GM23338 (cell line): ENCODE data around the gene TESMIN. TPM values are rescaled to one million over a fixed set of nuclear protein-coding genes. Genes with fewer than 3 reads are reported as not detected.

ENCODE experiments used
- ATAC-seq: fragments of 200-7000 bp; cut with Tn5 transposase; 3 replicates; pipeline ENCODE4 v1.9.1; 2020
- DNase-seq: peaks from one replicate; pipeline ENCODE4 v3.0.0-alpha.2; 2015; ENCODE audit warnings: low spot score
- H2AFZ ChIP-seq: fragments of 200-600 bp; sonication (generic); 2 replicates; pipeline ENCODE4 v1.8.0; 2016; ENCODE audit warnings: antibody characterized with exemption, mild to moderate bottlenecking, moderate library complexity
- H3F3A ChIP-seq: fragments of 200-600 bp; sonication (generic); replicated peaks from 2 replicates; pipeline ENCODE4 v1.8.0; 2017; ENCODE audit warnings: antibody characterized with exemption, mixed run types, low read depth
- H3K27ac ChIP-seq: fragments of 200-600 bp; sonication (generic); 2 replicates; pipeline ENCODE4 v1.6.1; 2016; ENCODE audit warnings: low read depth
- H3K27me3 ChIP-seq: fragments of 200-600 bp; sonication (generic); 2 replicates; pipeline ENCODE4 v1.8.0; 2016; ENCODE audit warnings: mild to moderate bottlenecking, mixed run types, moderate library complexity; ENCODE audit not compliant: insufficient read depth
- H3K36me3 ChIP-seq: fragments of 200-600 bp; sonication (generic); 2 replicates; pipeline ENCODE4 v1.8.0; 2016; ENCODE audit warnings: mild to moderate bottlenecking; ENCODE audit not compliant: insufficient read depth
- H3K4me1 ChIP-seq: fragments of 200-600 bp; sonication (generic); 2 replicates; pipeline ENCODE4 v1.8.0; 2016; ENCODE audit warnings: mild to moderate bottlenecking, moderate library complexity; ENCODE audit not compliant: insufficient read depth
- H3K4me2 ChIP-seq: fragments of 200-600 bp; sonication (generic); 2 replicates; pipeline ENCODE4 v1.7.1; 2017; ENCODE audit warnings: mixed run types
- H3K4me3 ChIP-seq: fragments of 200-600 bp; sonication (generic); 2 replicates; pipeline ENCODE4 v1.6.1; 2016; ENCODE audit warnings: mixed run types
- H3K79me2 ChIP-seq: fragments of 200-600 bp; sonication (generic); replicated peaks from 2 replicates; pipeline ENCODE4 v1.8.0; 2017; ENCODE audit warnings: mild to moderate bottlenecking; ENCODE audit not compliant: insufficient read depth
- H3K9me2 ChIP-seq: fragments of 200-600 bp; sonication (generic); 2 replicates; pipeline ENCODE4 v1.8.0; 2017; ENCODE audit not compliant: insufficient read depth
- H4K20me1 ChIP-seq: fragments of 200-600 bp; sonication (generic); replicated peaks from 2 replicates; pipeline ENCODE4 v1.8.0; 2017; ENCODE audit warnings: mild to moderate bottlenecking; ENCODE audit not compliant: insufficient read depth
- H3K27ac Mint-ChIP-seq: 2 replicates; pipeline ENCODE4 v1.8.0; 2020; ENCODE audit warnings: inconsistent platforms, mild to moderate bottlenecking, moderate library complexity, mixed read lengths
- H3K27me3 Mint-ChIP-seq: 3 replicates; pipeline ENCODE4 v1.8.0; 2022; ENCODE audit warnings: low read depth, mild to moderate bottlenecking, moderate library complexity, mixed read lengths, inconsistent platforms; ENCODE audit not compliant: insufficient read depth, poor library complexity
- H3K36me3 Mint-ChIP-seq: 3 replicates; pipeline ENCODE4 v1.8.0; 2021; ENCODE audit warnings: low read depth, mild to moderate bottlenecking, inconsistent platforms, moderate library complexity, mixed read lengths
- H3K4me1 Mint-ChIP-seq: 3 replicates; pipeline ENCODE4 v1.8.0; 2020; ENCODE audit warnings: mild to moderate bottlenecking, inconsistent platforms, mixed read lengths
- H3K4me3 Mint-ChIP-seq: 3 replicates; pipeline ENCODE4 v1.8.0; 2021; ENCODE audit warnings: moderate library complexity, mild to moderate bottlenecking, inconsistent platforms, mixed read lengths
- H3K9me3 Mint-ChIP-seq: 3 replicates; pipeline ENCODE4 v1.8.0; 2020; ENCODE audit warnings: moderate library complexity, mild to moderate bottlenecking, inconsistent platforms, mixed read lengths
- CTCF ChIP-seq, 2 experiments: fragments of 200-600 bp in 1 of 2; sonication (generic) in 1 of 2; conservative IDR thresholded peaks; 2 replicates each; pipeline versions ENCODE4 v1.5.1 to v1.6.1; 2016 to 2017; ENCODE audit warnings: antibody characterized with exemption in 2 of 2, low read depth in 2 of 2, mild to moderate bottlenecking in 2 of 2, moderate library complexity in 1 of 2
- EZH2 ChIP-seq: fragments of 200-600 bp; sonication (generic); IDR thresholded peaks from one replicate; pipeline ENCODE4 v1.8.0; 2017; ENCODE audit warnings: antibody characterized with exemption, mild to moderate bottlenecking, low read depth; ENCODE audit not compliant: unreplicated experiment
- EZH2phosphoT487 ChIP-seq: fragments of 200-600 bp; sonication (generic); IDR thresholded peaks from one replicate; pipeline ENCODE4 v1.8.1; 2018; ENCODE audit warnings: antibody characterized with exemption; ENCODE audit not compliant: unreplicated experiment
- JUNB ChIP-seq: IDR thresholded peaks from one replicate; pipeline ENCODE4 v1.6.1; 2016; ENCODE audit warnings: antibody characterized with exemption; ENCODE audit not compliant: unreplicated experiment
- POLR2AphosphoS5 ChIP-seq: IDR thresholded peaks from 2 replicates; pipeline ENCODE4 v1.6.1; 2016; ENCODE audit warnings: antibody characterized with exemption, low read depth
- REST ChIP-seq: IDR thresholded peaks from one replicate; pipeline ENCODE4 v1.6.1; 2018; ENCODE audit warnings: antibody characterized with exemption; ENCODE audit not compliant: unreplicated experiment
- ZNF114 ChIP-seq: fragments of 250-450 bp; sonication (Bioruptor Pico); IDR thresholded peaks from 2 replicates; pipeline ENCODE4 v1.5.0; 2020; ENCODE audit warnings: mild to moderate bottlenecking, moderate library complexity
- ZNF331 ChIP-seq: fragments of 250-450 bp; sonication (Bioruptor Pico); IDR thresholded peaks from 2 replicates; pipeline ENCODE4 v1.5.0; 2020; ENCODE audit warnings: low read depth, mild to moderate bottlenecking, moderate library complexity
- ZNF462 ChIP-seq: fragments of 250-450 bp; sonication (Bioruptor Pico); IDR thresholded peaks from 2 replicates; pipeline ENCODE4 v1.5.0; 2020; ENCODE audit warnings: mild to moderate bottlenecking, moderate library complexity
- polyA plus RNA-seq: library from polyadenylated mRNA; unstranded; fragments of >200 nt; fragmentation: Nextera tagmentation; extraction: Ambion mirVana; gene quantifications from 2 replicates; pipeline ENCODE4 v1.2.1, GENCODE V29; 2016
- total RNA-seq: library from RNA; depleted of rRNA; stranded (reverse); fragments of >200 nt; shearing (Covaris generic); gene quantifications from 2 replicates; pipeline ENCODE4 v1.2.3, GENCODE V29; 2014

TESMIN gene
- total and polyA plus RNA-seq, 2 experiments from 2014 or later: 54.5 to 64.6 TPM

GRCh38 chr11:68778205-68778604, 26.9 kb upstream of the TESMIN start:
- TF ChIP-seq EZH2phosphoT487 (no peak), CTCF (conservative IDR thresholded peaks at IDR 0.05; ENCODE audit: low read depth in 2 of 2) (no peak), ZNF114 (CRISPR knock-in tag) (no peak), ZNF331 (no peak)
- no peak overlapping the region for H3K4me3 Mint-ChIP-seq
- peaks cover 5% of the 10 kb centered on the region for H3K27me3 Mint-ChIP-seq
- Histone ChIP-seq H3K4me3 (no peak overlapping the region), H3K27ac (no peak overlapping the region), H3K9me2 (no peaks in the 10 kb centered on the region), H3F3A (no peaks in the 10 kb centered on the region), H3K4me2 (no peak overlapping the region), H4K20me1 (no peaks in the 10 kb centered on the region), H3K4me1 (no peaks in the 10 kb centered on the region), H2AFZ (no peak overlapping the region), H3K36me3 (no peaks in the 10 kb centered on the region; the same call in 1 of the 2 replicates), H3K27me3 (no peaks in the 10 kb centered on the region), H3K79me2 (no peaks in the 10 kb centered on the region)
- H3K9me3 Mint-ChIP-seq: no peaks in the 10 kb centered on the region; the same call in 2 of the 3 replicates
- peaks cover 10% of the 10 kb centered on the region; the same call in 1 of the 3 replicates for H3K36me3 Mint-ChIP-seq
- ATAC-seq (no peak), DNase-seq (no peak)
- peaks cover 8% of the 10 kb centered on the region; the same call in 2 of the 3 replicates for H3K4me1 Mint-ChIP-seq
- no peak overlapping the region for H3K27ac Mint-ChIP-seq

- Histone ChIP-seq H2AFZ (no peak overlapping the region), H3K27me3 (no peaks in the 10 kb centered on the region), H4K20me1 (no peaks in the 10 kb centered on the region), H3K4me3 (no peak overlapping the region), H3K9me2 (no peaks in the 10 kb centered on the region), H3K36me3 (no peaks in the 10 kb centered on the region; the same call in 1 of the 2 replicates), H3F3A (no peaks in the 10 kb centered on the region), H3K4me1 (no peaks in the 10 kb centered on the region), H3K79me2 (no peaks in the 10 kb centered on the region), H3K4me2 (no peak overlapping the region), H3K27ac (no peak overlapping the region)
- no peak overlapping the region for H3K4me3 Mint-ChIP-seq
- no peak for ATAC-seq
- H3K4me1 Mint-ChIP-seq: peaks cover 8% of the 10 kb centered on the region; the same call in 2 of the 3 replicates
- H3K27ac Mint-ChIP-seq: no peak overlapping the region
- H3K27me3 Mint-ChIP-seq: peaks cover 5% of the 10 kb centered on the region
- H3K9me3 Mint-ChIP-seq: no peaks in the 10 kb centered on the region; the same call in 2 of the 3 replicates
- peaks cover 13% of the 10 kb centered on the region; the same call in 1 of the 3 replicates for H3K36me3 Mint-ChIP-seq
- no peak for DNase-seq
- TF ChIP-seq EZH2phosphoT487: no peak
- TF ChIP-seq ZNF114 (CRISPR knock-in tag): no peak
- no peak for TF ChIP-seq JUNB
- no peak for TF ChIP-seq REST
- no peak for TF ChIP-seq EZH2
- no peak for TF ChIP-seq POLR2AphosphoS5
- TF ChIP-seq ZNF462 (CRISPR knock-in tag): no peak
Observed at GRCh38 chr11:68776442-68777235, 25.3 kb upstream of the TESMIN start.
